ENCODE data around the gene PLEKHD1. TPM values are rescaled to one million over a fixed set of nuclear protein-coding genes. Genes with fewer than 3 reads are reported as not detected.

Gene PLEKHD1
- total RNA-seq, 4 donors from 2014 or later = 0.19 TPM; not detected in 3

GRCh38 chr14:69481815-69482568 is 2.5 kb upstream of the PLEKHD1 start:
- no peak overlapping the region for H3K27ac ChIP-seq
- intact Hi-C loops (cut with DNase I) = no loop called here
- DNase-seq = no peak
- WGBS, 2 donors = 67 to 92% methylated on average over 2 to 4 of the region's 5 CpGs
- H3K4me3 ChIP-seq = no peak overlapping the region
- no peaks in the 10 kb centered on the region for H3K36me3 ChIP-seq
- H3K4me1 ChIP-seq = peaks cover 17 to 21% (median 17%) of the 10 kb centered on the region in 3 donors
- peaks cover 0 to 70% (median 15%) of the 10 kb centered on the region in 4 donors for H3K27me3 ChIP-seq
- no peaks in the 10 kb centered on the region for H3K9me3 ChIP-seq
- TF ChIP-seq CTCF (IDR thresholded peaks at IDR 0.05) = no peak
- no peak for TF ChIP-seq POLR2A (IDR thresholded peaks at IDR 0.05)

- no peaks in the 10 kb centered on the region for H3K36me3 ChIP-seq
- peak overlapping the region; percentile 13 to 61 (median 40) for H3K4me3 ChIP-seq
- 0 to 1% methylated on average over 5 to 17 of the region's 54 CpGs for WGBS, 2 donors
- H3K4me1 ChIP-seq = peaks cover 17 to 21% (median 17%) of the 10 kb centered on the region in 3 donors
- intact Hi-C loops (cut with DNase I) = no loop called here
- no peaks in the 10 kb centered on the region for H3K9me3 ChIP-seq
- peaks cover 0 to 86% (median 15%) of the 10 kb centered on the region in 4 donors for H3K27me3 ChIP-seq
- no peak for DNase-seq
- TF ChIP-seq POLR2A (IDR thresholded peaks at IDR 0.05) (no peak), CTCF (IDR thresholded peaks at IDR 0.05) (no peak)
- no peak overlapping the region for H3K27ac ChIP-seq
Observed at GRCh38 chr14:69483765-69484443, 624 bp upstream of the PLEKHD1 start.

GRCh38 chr14:69485315-69485660 is 760 bp downstream of the PLEKHD1 start:
- no peak overlapping the region for H3K4me3 ChIP-seq
- H3K27me3 ChIP-seq = peaks cover 0 to 82% (median 15%) of the 10 kb centered on the region in 4 donors
- H3K27ac ChIP-seq = no peak overlapping the region

GRCh38 chr14:69485701-69486100 is 1.2 kb downstream of the PLEKHD1 start:
- no peak overlapping the region for H3K27ac ChIP-seq
- TF ChIP-seq POLR2A (IDR thresholded peaks at IDR 0.05) = no peak
- TF ChIP-seq CTCF (IDR thresholded peaks at IDR 0.05) = no peak
- no peak overlapping the region for H3K4me3 ChIP-seq
- 89 to 95% methylated on average over 5 to 6 of the region's 6 CpGs for WGBS, 2 donors
- H3K27me3 ChIP-seq = peaks cover 0 to 78% (median 15%) of the 10 kb centered on the region in 4 donors
- no peaks in the 10 kb centered on the region for H3K36me3 ChIP-seq
- intact Hi-C loops (cut with DNase I) = no loop called here
- no peaks in the 10 kb centered on the region for H3K9me3 ChIP-seq
- peaks cover 17 to 21% (median 17%) of the 10 kb centered on the region in 3 donors for H3K4me1 ChIP-seq
- DNase-seq = no peak

More at GRCh38 chr14:69485315-69485660, 760 bp downstream of the PLEKHD1 start:
- no peak for DNase-seq
- H3K36me3 ChIP-seq = no peaks in the 10 kb centered on the region
- TF ChIP-seq POLR2A (IDR thresholded peaks at IDR 0.05) (no peak), CTCF (IDR thresholded peaks at IDR 0.05) (no peak)
- intact Hi-C loops (cut with DNase I) = no loop called here
- H3K9me3 ChIP-seq = no peaks in the 10 kb centered on the region
- 56 to 67% methylated on average over 3 to 5 of the region's 11 CpGs for WGBS, 2 donors
- H3K4me1 ChIP-seq = peaks cover 17 to 21% (median 17%) of the 10 kb centered on the region in 3 donors

GRCh38 chr14:69487226-69487625 is 2.7 kb downstream of the PLEKHD1 start:
- Histone ChIP-seq H3K36me3 (no peaks in the 10 kb centered on the region), H3K4me3 (no peak overlapping the region), H3K4me1 (peaks cover 17 to 21% (median 17%) of the 10 kb centered on the region in 3 donors), H3K27me3 (peaks cover 0 to 70% (median 15%) of the 10 kb centered on the region in 4 donors), H3K9me3 (no peaks in the 10 kb centered on the region), H3K27ac (no peak overlapping the region)
- intact Hi-C loops (cut with DNase I) = no loop called here
- WGBS, 2 donors = 80% methylated on average over 1 of the region's 4 CpGs; no CpG with 5 or more reads in 1 of the 2 donors
- no peak for TF ChIP-seq POLR2A (IDR thresholded peaks at IDR 0.05)
- no peak for TF ChIP-seq CTCF (IDR thresholded peaks at IDR 0.05)
- no peak for DNase-seq

All from esophagus squamous epithelium (tissue), 5 donors.